ENCODE data around the gene ZNF831. TPM values are rescaled to one million over a fixed set of nuclear protein-coding genes. Genes with fewer than 3 reads are reported as not detected.

Gene ZNF831
- total RNA-seq, 1 donor from 2014 or later, result not detected

- Mint-ChIP-seq H3K27ac (ENCODE audit: unreplicated experiment) (no peak overlapping the region), H3K27me3 (ENCODE audit: unreplicated experiment) (peaks cover 2% of the 10 kb centered on the region), H3K9me3 (ENCODE audit: unreplicated experiment) (peaks cover 11% of the 10 kb centered on the region), H3K36me3 (ENCODE audit: unreplicated experiment) (no peaks in the 10 kb centered on the region), H3K4me1 (ENCODE audit: unreplicated experiment) (no peaks in the 10 kb centered on the region), H3K4me3 (ENCODE audit: unreplicated experiment) (no peak overlapping the region)
- no peak for DNase-seq (ENCODE audit: extremely low spot score, unreplicated experiment)
- TF ChIP-seq CTCF (IDR thresholded peaks at IDR 0.05), result no peak
Observed at GRCh38 chr20:59124296-59125029, 39.2 kb upstream of the ZNF831 start.

DNA sequence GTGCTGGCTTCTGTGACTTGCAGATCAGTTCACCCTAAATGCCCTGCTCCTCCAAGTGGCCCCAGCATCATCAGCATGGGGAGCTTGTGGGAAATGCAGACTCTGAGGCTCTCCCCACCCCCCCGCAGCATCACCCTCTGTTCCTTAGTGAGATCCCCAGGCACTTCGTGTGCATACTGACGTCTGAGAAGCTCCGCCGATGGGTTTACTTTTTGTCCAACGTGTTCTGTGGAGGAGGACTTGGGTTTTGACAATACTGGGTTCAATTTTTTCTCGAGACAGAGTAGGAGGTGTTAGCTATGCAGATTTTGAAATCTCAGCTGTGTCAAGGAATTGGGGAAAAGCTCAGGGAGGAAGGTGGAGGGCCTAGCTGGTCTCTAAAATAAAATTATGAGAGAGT lies 38.3 kb upstream of the ZNF831 start:
- TF ChIP-seq CTCF (IDR thresholded peaks at IDR 0.05), result no peak
- no peak overlapping the region for H3K4me3 Mint-ChIP-seq (ENCODE audit: unreplicated experiment)
- no peak for DNase-seq (ENCODE audit: extremely low spot score, unreplicated experiment)
- peaks cover 11% of the 10 kb centered on the region for H3K9me3 Mint-ChIP-seq (ENCODE audit: unreplicated experiment)
- H3K27ac Mint-ChIP-seq (ENCODE audit: unreplicated experiment), result no peak overlapping the region
- peaks cover 2% of the 10 kb centered on the region for H3K27me3 Mint-ChIP-seq (ENCODE audit: unreplicated experiment)
- H3K36me3 Mint-ChIP-seq (ENCODE audit: unreplicated experiment), result no peaks in the 10 kb centered on the region
- no peaks in the 10 kb centered on the region for H3K4me1 Mint-ChIP-seq (ENCODE audit: unreplicated experiment)

DNA sequence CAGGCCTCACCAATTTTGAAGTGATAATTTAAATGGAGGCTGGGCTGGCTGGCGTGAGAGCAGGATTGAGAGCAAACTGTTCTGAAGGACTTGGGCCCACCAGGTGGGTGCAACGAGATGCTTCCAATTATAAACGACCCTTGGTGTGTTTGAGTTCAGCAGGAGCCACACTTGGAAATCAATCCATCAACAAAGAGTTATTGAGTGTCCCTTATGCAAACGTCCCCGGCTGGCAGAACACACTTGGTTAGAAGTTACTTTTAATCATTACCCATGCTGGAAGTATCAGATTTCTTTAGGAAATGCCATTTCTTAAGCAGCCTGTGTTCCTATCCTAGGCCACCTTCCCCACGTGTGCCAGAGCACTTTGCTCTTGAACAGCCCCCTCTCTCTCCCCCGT lies 37.8 kb upstream of the ZNF831 start:
- no peak overlapping the region for H3K4me3 Mint-ChIP-seq (ENCODE audit: unreplicated experiment)
- no peaks in the 10 kb centered on the region for H3K4me1 Mint-ChIP-seq (ENCODE audit: unreplicated experiment)
- TF ChIP-seq CTCF (IDR thresholded peaks at IDR 0.05), result no peak
- H3K36me3 Mint-ChIP-seq (ENCODE audit: unreplicated experiment), result no peaks in the 10 kb centered on the region
- peaks cover 2% of the 10 kb centered on the region for H3K27me3 Mint-ChIP-seq (ENCODE audit: unreplicated experiment)
- no peak overlapping the region for H3K27ac Mint-ChIP-seq (ENCODE audit: unreplicated experiment)
- H3K9me3 Mint-ChIP-seq (ENCODE audit: unreplicated experiment), result peaks cover 11% of the 10 kb centered on the region
- no peak for DNase-seq (ENCODE audit: extremely low spot score, unreplicated experiment)

- Mint-ChIP-seq H3K36me3 (ENCODE audit: unreplicated experiment) (no peaks in the 10 kb centered on the region), H3K27ac (ENCODE audit: unreplicated experiment) (no peak overlapping the region), H3K4me3 (ENCODE audit: unreplicated experiment) (no peak overlapping the region), H3K4me1 (ENCODE audit: unreplicated experiment) (no peaks in the 10 kb centered on the region), H3K9me3 (ENCODE audit: unreplicated experiment) (no peaks in the 10 kb centered on the region), H3K27me3 (ENCODE audit: unreplicated experiment) (no peaks in the 10 kb centered on the region)
- no peak for DNase-seq (ENCODE audit: extremely low spot score, unreplicated experiment)
- no peak for TF ChIP-seq CTCF (IDR thresholded peaks at IDR 0.05)
Observed at GRCh38 chr20:59127839-59128238, 35.8 kb upstream of the ZNF831 start.

- Mint-ChIP-seq H3K4me3 (ENCODE audit: unreplicated experiment) (no peak overlapping the region), H3K4me1 (ENCODE audit: unreplicated experiment) (no peaks in the 10 kb centered on the region), H3K9me3 (ENCODE audit: unreplicated experiment) (no peaks in the 10 kb centered on the region), H3K27me3 (ENCODE audit: unreplicated experiment) (no peaks in the 10 kb centered on the region), H3K27ac (ENCODE audit: unreplicated experiment) (no peak overlapping the region), H3K36me3 (ENCODE audit: unreplicated experiment) (no peaks in the 10 kb centered on the region)
- TF ChIP-seq CTCF (IDR thresholded peaks at IDR 0.05), result no peak
- DNase-seq (ENCODE audit: extremely low spot score, unreplicated experiment), result no peak
Observed at GRCh38 chr20:59131551-59132285, 31.9 kb upstream of the ZNF831 start.

Data from osteocyte (in vitro differentiated cells).